Ishikawa (cell line): ENCODE results near the gene RBM18.

Experiments
- CEBPB ChIP-seq: IDR thresholded peaks from 2 replicates; pipeline ENCODE4 v1.6.1; 2012
- CREB1 ChIP-seq: IDR thresholded peaks from 2 replicates; pipeline ENCODE4 v1.6.1; 2012; ENCODE audit warnings: low read depth
- EGR1 ChIP-seq: IDR thresholded peaks from 2 replicates; pipeline ENCODE4 v1.6.1; 2012
- EP300 ChIP-seq: IDR thresholded peaks from 2 replicates; pipeline ENCODE4 v1.6.1; 2012; ENCODE audit warnings: borderline replicate concordance
- FOXM1 ChIP-seq: IDR thresholded peaks from 2 replicates; pipeline ENCODE4 v1.6.1; 2012; ENCODE audit warnings: low read depth, borderline replicate concordance
- NFIC ChIP-seq: IDR thresholded peaks from 2 replicates; pipeline ENCODE4 v1.6.1; 2012
- RAD21 ChIP-seq: IDR thresholded peaks from 2 replicates; pipeline ENCODE4 v1.6.1; 2012; ENCODE audit warnings: low read depth
- TAF1 ChIP-seq: IDR thresholded peaks from 2 replicates; pipeline ENCODE4 v1.6.1; 2012; ENCODE audit warnings: low read depth, mild to moderate bottlenecking
- TCF12 ChIP-seq: IDR thresholded peaks from 2 replicates; pipeline ENCODE4 v1.6.1; 2012; ENCODE audit warnings: low read depth
- TEAD4 ChIP-seq: IDR thresholded peaks from 2 replicates; pipeline ENCODE4 v1.6.1; 2012
- YY1 ChIP-seq: IDR thresholded peaks from 2 replicates; pipeline ENCODE4 v1.6.1; 2012; ENCODE audit warnings: low read depth
- ZBTB7A ChIP-seq: IDR thresholded peaks from 2 replicates; pipeline ENCODE4 v1.6.1; 2012; ENCODE audit warnings: low read depth
- TF ChIP-seq, protein P1 (sequence below): IDR thresholded peaks from 2 replicates; pipeline ENCODE4 v1.6.1; 2012
- TF ChIP-seq, protein P2 (sequence below): IDR thresholded peaks from 2 replicates; pipeline ENCODE4 v1.6.1; 2012; ENCODE audit warnings: low read depth, mild to moderate bottlenecking
- TF ChIP-seq, protein P3 (sequence below): IDR thresholded peaks from 2 replicates; pipeline ENCODE4 v1.6.1; 2012

The RBM18 gene

DNA sequence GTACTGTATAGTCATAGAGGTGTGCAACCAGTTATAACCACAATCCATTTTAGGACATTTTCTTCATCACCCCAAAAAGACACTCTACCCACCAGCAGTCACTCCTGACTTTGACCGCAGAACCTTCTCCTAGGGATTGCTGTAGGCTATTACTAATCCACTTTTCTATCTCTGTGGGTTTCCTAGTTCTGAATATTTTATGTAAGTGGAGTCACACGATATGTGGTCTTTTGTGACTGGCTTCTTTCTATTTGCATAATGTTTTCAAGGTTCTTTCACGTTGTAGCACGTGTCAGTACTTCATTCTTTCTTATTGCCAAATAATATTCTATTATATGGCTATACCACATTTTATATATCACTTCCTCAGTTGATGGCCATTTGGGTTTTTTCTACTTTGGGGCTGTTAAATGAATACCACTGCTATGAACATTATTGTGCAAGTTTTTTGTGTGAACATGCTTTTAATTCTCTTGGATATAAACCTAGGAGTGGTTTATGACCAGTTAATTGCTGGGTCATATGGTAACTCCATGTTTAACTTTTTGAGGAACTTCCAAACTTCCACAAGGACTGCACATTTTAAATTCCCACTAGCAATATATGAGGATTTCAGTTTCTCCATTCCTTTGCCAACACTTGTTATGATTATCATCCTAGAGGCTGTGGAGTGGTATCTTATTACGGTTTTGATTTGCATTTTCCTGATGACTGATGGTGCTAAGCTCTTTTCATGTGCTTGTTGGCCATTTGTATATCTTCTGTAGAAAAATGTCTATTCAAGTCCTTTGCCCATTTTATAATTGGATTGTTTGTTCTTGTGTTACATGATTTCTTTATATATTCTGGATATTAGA, 37.8 kb upstream of the RBM18 start:
- TF ChIP-seq FOXM1 (no peak), TEAD4 (no peak), NFIC (no peak), TCF12 (no peak), ZBTB7A (no peak), TAF1 (no peak), CREB1 (no peak), CEBPB (no peak), EP300 (no peak), EGR1 (no peak), RAD21 (no peak), YY1 (no peak)
- TF ChIP-seq, protein P1, sequence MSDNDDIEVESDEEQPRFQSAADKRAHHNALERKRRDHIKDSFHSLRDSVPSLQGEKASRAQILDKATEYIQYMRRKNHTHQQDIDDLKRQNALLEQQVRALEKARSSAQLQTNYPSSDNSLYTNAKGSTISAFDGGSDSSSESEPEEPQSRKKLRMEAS: no peak
- TF ChIP-seq, protein P2, sequence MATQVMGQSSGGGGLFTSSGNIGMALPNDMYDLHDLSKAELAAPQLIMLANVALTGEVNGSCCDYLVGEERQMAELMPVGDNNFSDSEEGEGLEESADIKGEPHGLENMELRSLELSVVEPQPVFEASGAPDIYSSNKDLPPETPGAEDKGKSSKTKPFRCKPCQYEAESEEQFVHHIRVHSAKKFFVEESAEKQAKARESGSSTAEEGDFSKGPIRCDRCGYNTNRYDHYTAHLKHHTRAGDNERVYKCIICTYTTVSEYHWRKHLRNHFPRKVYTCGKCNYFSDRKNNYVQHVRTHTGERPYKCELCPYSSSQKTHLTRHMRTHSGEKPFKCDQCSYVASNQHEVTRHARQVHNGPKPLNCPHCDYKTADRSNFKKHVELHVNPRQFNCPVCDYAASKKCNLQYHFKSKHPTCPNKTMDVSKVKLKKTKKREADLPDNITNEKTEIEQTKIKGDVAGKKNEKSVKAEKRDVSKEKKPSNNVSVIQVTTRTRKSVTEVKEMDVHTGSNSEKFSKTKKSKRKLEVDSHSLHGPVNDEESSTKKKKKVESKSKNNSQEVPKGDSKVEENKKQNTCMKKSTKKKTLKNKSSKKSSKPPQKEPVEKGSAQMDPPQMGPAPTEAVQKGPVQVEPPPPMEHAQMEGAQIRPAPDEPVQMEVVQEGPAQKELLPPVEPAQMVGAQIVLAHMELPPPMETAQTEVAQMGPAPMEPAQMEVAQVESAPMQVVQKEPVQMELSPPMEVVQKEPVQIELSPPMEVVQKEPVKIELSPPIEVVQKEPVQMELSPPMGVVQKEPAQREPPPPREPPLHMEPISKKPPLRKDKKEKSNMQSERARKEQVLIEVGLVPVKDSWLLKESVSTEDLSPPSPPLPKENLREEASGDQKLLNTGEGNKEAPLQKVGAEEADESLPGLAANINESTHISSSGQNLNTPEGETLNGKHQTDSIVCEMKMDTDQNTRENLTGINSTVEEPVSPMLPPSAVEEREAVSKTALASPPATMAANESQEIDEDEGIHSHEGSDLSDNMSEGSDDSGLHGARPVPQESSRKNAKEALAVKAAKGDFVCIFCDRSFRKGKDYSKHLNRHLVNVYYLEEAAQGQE: no peak
- TF ChIP-seq, protein P3, sequence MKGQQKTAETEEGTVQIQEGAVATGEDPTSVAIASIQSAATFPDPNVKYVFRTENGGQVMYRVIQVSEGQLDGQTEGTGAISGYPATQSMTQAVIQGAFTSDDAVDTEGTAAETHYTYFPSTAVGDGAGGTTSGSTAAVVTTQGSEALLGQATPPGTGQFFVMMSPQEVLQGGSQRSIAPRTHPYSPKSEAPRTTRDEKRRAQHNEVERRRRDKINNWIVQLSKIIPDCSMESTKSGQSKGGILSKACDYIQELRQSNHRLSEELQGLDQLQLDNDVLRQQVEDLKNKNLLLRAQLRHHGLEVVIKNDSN: no peak

DNA sequence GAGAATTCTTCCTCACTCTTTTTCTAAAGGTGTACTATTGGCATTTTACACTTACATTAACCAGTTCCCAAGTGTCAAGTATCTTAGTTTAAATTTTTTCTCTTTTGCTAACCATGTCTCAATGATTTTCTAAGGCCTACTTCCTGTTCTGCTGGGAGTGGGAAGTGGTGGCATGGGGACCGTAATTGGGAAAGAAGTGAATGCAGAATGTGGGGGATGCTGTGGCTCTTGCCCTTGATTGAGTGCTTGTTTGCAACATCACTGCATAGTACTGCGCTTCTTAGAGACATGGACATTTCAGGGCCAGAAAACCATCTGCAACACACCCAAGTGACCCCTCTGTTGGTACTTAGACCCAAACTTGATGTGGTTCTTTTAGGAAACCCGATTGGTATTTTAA, 32.9 kb upstream of the RBM18 start:
- TF ChIP-seq ZBTB7A (no peak), EP300 (no peak), CREB1 (no peak), EGR1 (no peak), TCF12 (no peak), NFIC (no peak), TAF1 (no peak), TEAD4 (no peak), RAD21 (no peak), YY1 (no peak), CEBPB (no peak), FOXM1 (no peak)
- TF ChIP-seq, protein P1: no peak
- TF ChIP-seq, protein P2: no peak
- TF ChIP-seq, protein P3: no peak

DNA sequence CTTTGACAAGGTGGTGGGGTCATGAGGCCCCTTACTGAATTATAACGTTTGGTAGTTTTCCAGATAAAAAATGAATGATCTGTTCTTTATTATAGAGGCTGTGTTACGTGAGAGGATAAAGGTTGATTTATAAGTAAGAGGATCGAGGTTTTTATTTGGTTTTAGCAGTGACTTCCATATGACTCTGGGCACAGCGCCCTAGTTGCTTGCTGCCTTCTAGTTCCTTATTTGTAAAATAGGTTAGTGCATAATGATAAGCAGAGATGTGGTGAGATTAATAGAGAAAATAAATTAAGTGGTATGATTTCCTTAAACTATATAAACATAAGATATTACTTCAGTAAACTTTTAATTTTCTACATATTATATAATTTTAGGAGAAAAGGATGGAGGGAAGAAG, 29.9 kb upstream of the RBM18 start:
- TF ChIP-seq ZBTB7A (no peak), TCF12 (no peak)

DNA sequence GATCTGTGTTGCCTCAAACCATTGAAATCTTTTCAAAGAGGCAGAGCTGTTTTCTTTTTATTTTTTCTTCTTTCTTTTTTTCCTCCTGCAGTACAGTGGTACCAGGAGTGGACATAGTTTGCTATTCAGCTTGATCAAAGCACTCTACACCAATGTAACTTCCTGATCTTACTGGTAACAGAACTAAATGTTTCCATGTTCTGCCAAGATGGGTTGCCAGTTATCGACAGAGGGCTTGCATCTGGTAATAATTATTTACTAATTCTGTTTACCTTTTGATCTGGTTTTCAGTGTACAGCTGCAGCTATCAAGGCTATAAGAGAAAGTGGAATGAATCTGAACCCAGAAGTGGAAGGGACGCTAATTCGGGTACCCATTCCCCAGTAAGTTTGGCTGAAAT, 26.8 kb upstream of the RBM18 start:
- TF ChIP-seq TCF12: no peak
- TF ChIP-seq FOXM1: no peak
- no peak for TF ChIP-seq NFIC
- no peak for TF ChIP-seq TAF1
- TF ChIP-seq, protein P2: no peak
- TF ChIP-seq, protein P1: no peak
